Subcutaneous abdominal adipose tissue (tissue), 5 donors: Measurements from ENCODE around the gene SH3PXD2A.

Source experiments
- H3K27ac ChIP-seq: one replicate; pipeline ENCODE4 v1.7.0; 2013; ENCODE audit warnings: low read depth, mild to moderate bottlenecking, inconsistent platforms, low read length, moderate library complexity
- H3K27me3 ChIP-seq, 5 donors: one replicate each; pipeline ENCODE4 v1.7.0; 2013; ENCODE audit warnings: low read length in 5 of 5, inconsistent platforms in 1 of 5; ENCODE audit not compliant: control insufficient read depth in 5 of 5, insufficient read depth in 4 of 5
- H3K36me3 ChIP-seq, 5 donors: one replicate each; pipeline ENCODE4 v1.7.0; 2013; ENCODE audit warnings: low read length in 5 of 5; ENCODE audit not compliant: control insufficient read depth in 5 of 5, insufficient read depth in 5 of 5
- H3K4me1 ChIP-seq, 5 donors: one replicate each; pipeline ENCODE4 v1.7.0; 2013; ENCODE audit warnings: low read length in 5 of 5, mild to moderate bottlenecking in 3 of 5, moderate library complexity in 1 of 5; ENCODE audit not compliant: control insufficient read depth in 5 of 5, insufficient read depth in 5 of 5
- H3K4me3 ChIP-seq, 5 donors: one replicate each; pipeline ENCODE4 v1.7.0; 2013; ENCODE audit warnings: low read length in 5 of 5, low read depth in 1 of 5
- H3K9ac ChIP-seq, 5 donors: one replicate each; pipeline ENCODE4 v1.7.0; 2013; ENCODE audit warnings: low read length in 5 of 5, mild to moderate bottlenecking in 4 of 5, moderate library complexity in 3 of 5
- H3K9me3 ChIP-seq, 5 donors: one replicate each; pipeline ENCODE4 v1.7.0; 2013; ENCODE audit warnings: low read length in 5 of 5; ENCODE audit not compliant: control insufficient read depth in 5 of 5
- donor health status: healthy.
- donor health status: healthy.
- donor health status: healthy.
- donor health status: healthy.
- donor health status: healthy.

Gene SH3PXD2A

DNA sequence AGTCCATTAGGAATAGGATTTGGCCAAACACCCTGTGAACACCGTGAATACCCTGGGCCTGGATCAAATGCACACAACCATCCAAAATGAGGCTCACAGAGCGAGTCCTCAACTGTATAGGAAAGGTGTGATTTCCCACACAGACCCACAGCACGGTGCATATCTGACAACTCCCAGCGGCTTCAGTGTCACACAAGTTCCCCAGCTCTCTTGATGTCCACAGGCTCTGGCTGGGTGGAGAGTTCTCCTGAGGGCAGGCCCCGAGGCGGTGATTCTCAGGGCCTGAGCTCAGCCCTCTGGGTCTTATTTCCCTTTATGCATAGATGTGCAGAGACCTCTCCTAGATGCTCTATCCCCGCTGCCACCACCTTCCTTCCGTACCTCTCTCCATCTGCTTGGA lies 64.1 kb downstream of the SH3PXD2A start:
- Histone ChIP-seq H3K4me3 (no peak overlapping the region), H3K4me1 (peaks cover 0 to 17% (median 12%) of the 10 kb centered on the region in 5 donors), H3K9me3 (no peaks in the 10 kb centered on the region), H3K9ac (no peak overlapping the region), H3K27ac (no peak overlapping the region), H3K27me3 (peaks cover 0 to 8% (median 0%) of the 10 kb centered on the region in 5 donors), H3K36me3 (peaks cover 0 to 4% (median 0%) of the 10 kb centered on the region in 5 donors)

DNA sequence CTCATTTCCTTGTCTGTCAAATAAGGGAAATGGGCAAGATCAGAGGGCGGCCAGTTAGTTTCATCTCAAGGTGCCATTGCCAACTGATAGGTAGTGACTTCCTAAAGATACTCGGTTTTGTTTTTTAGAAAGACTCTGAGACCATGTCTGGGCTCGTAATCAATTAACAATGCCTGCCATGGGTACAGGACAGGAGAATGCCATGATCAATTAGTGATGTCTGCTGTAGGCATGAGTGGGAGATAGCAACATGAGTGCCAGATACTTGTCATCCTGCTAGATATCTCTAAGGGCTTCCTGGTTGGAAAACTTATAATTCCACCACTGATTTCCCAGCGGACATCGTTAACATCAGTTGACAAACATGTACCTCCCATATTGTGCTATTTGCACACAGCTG lies 64.8 kb downstream of the SH3PXD2A start:
- peaks cover 0 to 8% (median 0%) of the 10 kb centered on the region in 5 donors for H3K27me3 ChIP-seq
- H3K27ac ChIP-seq = no peak overlapping the region
- peaks cover 0 to 17% (median 12%) of the 10 kb centered on the region in 5 donors for H3K4me1 ChIP-seq
- no peak overlapping the region for H3K9ac ChIP-seq
- no peaks in the 10 kb centered on the region for H3K9me3 ChIP-seq
- no peak overlapping the region for H3K4me3 ChIP-seq
- peaks cover 0 to 4% (median 0%) of the 10 kb centered on the region in 5 donors for H3K36me3 ChIP-seq

DNA sequence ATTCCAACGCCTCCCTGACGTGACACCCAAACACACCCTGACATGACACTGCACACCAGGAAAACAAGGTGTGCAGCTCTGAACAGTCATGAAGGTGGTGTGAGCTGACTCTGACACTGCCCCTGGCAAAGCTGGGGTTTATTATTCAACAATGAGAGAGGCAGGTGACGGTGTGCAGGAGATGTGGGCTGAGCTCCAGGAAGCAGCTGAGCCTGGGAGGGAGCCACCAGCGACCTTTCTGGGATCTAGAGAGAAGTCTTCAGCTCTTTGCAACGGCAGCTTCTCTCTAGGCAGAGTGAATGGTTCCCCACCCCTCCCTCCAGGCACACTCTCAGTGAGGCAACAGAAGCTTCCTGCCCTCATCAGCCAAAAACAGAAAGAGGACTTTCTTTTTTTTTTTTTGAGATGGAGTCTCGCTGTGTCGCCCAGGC lies 65.6 kb downstream of the SH3PXD2A start:
- Histone ChIP-seq H3K36me3 (peaks cover 0 to 4% (median 0%) of the 10 kb centered on the region in 5 donors), H3K27ac (no peak overlapping the region), H3K4me3 (no peak overlapping the region), H3K27me3 (peaks cover 0 to 8% (median 4%) of the 10 kb centered on the region in 5 donors), H3K4me1 (peaks cover 0 to 17% (median 12%) of the 10 kb centered on the region in 5 donors), H3K9ac (no peak overlapping the region), H3K9me3 (no peaks in the 10 kb centered on the region)

DNA sequence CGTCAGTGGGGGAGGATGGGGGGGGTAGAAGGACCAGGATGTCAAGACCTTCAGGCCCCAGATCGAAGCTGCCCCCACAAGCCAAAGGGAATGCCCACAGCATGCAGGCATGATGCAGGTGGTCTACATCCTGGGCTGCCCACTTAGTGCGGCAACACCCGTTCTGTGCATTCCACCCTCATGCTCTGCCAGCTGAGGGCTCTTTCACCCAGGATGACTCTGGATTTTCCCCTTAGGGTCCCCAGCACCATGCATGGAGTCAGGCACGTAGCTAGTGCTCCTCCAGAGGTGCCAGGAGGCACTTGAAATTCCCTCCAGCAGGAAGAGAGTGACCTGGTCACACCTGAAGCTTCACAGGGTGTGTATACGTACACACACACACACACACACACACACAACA lies 66.2 kb downstream of the SH3PXD2A start:
- no peak overlapping the region for H3K27ac ChIP-seq

DNA sequence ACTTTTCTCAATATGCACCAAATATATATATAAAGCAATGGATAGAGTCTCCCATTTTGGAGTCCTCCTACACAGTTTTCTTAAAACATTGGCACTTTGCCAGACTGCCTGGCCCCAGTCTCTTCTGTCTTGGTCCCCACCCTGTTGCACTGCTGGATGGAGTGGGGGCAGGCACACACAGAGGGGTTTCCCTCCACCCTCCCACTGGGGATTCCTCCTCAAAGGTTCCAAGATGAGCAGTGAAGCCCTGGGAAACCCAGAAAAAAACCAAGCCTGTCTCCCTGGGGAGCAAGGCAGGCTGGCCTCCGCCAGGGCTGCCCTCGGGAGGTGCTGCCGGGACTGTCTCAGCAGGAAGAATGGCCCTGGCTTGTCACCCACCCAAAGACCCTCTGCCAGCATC lies 68.0 kb downstream of the SH3PXD2A start:
- Histone ChIP-seq H3K9ac (no peak overlapping the region), H3K9me3 (no peaks in the 10 kb centered on the region), H3K27me3 (peaks cover 0 to 11% (median 4%) of the 10 kb centered on the region in 5 donors), H3K27ac (no peak overlapping the region), H3K4me1 (peaks cover 0 to 8% (median 3%) of the 10 kb centered on the region in 5 donors), H3K36me3 (peaks cover 0 to 4% (median 0%) of the 10 kb centered on the region in 5 donors), H3K4me3 (no peak overlapping the region)

More for the DNA sequence above, 66.2 kb downstream of the SH3PXD2A start:
- Histone ChIP-seq H3K4me3 (no peak overlapping the region), H3K27me3 (peaks cover 0 to 8% (median 4%) of the 10 kb centered on the region in 5 donors), H3K9ac (no peak overlapping the region), H3K36me3 (peaks cover 0 to 4% (median 0%) of the 10 kb centered on the region in 5 donors), H3K9me3 (no peaks in the 10 kb centered on the region), H3K4me1 (peaks cover 0 to 12% (median 6%) of the 10 kb centered on the region in 5 donors)

DNA sequence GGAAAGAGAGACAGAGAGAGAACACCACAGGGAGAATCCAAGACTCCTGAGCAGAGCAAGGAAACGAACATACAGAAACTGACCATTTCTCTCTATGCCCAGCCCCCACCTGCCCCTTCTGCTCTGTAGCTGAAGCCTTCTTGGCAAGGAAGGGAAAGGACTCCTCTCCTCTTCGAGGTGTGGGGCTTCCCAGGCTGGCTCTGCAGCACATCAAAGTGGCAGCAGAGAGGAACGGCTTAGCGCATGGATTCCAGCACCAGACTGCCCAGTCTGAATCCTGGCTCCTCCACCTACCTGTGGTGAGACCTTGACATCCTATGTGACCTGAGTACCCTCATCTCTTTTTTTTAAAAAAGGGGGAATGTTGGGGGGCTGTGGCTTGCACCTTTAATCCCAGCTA lies 69.4 kb downstream of the SH3PXD2A start:
- H3K9ac ChIP-seq = no peak overlapping the region
- no peak overlapping the region for H3K27ac ChIP-seq
- peaks cover 0 to 8% (median 3%) of the 10 kb centered on the region in 5 donors for H3K4me1 ChIP-seq
- H3K4me3 ChIP-seq = no peak overlapping the region
- peaks cover 0 to 11% (median 4%) of the 10 kb centered on the region in 5 donors for H3K27me3 ChIP-seq
- no peaks in the 10 kb centered on the region for H3K9me3 ChIP-seq
- peaks cover 0 to 1% (median 0%) of the 10 kb centered on the region in 5 donors for H3K36me3 ChIP-seq

DNA sequence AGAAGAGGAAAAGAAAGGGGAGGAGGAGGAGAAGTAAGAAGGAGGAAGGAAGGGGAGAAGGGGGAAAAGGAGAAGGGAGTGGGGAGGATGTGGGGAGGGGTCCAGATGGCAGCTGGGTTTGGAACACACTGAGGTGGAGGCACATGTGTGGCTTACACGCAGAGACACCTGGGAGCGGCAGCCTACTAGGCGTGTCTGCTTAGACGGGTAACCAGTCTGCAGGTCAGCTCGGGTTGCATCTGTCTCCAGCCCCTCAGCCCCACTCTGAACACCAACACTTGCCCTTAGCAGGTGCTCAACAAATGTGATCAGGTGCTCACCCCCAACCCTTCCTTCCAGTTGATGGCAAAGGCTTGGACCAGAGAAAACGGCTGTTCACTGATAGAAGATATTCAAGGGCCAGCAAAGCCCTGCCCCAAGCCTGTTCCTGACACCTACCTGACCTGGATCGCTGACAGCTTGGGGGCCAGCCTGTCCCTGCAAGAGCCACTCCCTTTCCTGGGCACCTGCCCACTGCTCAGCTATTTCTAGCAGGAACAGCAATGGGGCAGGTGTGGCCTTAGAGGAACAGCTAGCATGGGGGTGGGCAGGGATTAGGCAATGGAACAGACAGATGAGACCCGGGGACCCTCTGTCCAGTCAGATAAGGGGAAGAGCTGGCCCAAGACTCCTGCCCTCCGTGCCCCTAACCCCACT lies 70.5 kb downstream of the SH3PXD2A start:
- Histone ChIP-seq H3K4me1 (peaks cover 2 to 12% (median 6%) of the 10 kb centered on the region in 5 donors), H3K27ac (no peak overlapping the region), H3K9me3 (no peaks in the 10 kb centered on the region), H3K9ac (no peak overlapping the region), H3K36me3 (peaks cover 0 to 5% (median 0%) of the 10 kb centered on the region in 5 donors), H3K4me3 (no peak overlapping the region), H3K27me3 (peaks cover 0 to 11% (median 4%) of the 10 kb centered on the region in 5 donors)

DNA sequence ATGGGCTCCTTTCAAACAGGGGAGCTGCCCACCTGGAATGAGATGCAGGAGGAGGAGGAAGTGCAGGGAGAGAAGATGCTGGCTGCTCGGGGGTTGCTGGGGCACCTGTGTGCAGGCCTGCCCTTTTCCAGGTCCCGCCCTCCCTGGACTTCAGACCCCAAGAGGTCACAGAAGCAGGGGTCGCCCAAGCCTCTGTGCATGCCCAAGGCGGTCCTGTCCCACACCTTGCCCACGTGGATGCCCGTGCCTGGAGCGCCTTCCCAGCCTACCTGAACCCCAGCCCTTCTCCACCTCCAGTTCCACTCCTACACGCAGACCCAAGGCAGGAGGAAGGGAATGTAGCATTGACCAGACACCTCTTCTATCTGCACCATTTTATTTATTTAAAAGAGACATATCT lies 71.3 kb downstream of the SH3PXD2A start:
- Histone ChIP-seq H3K4me3 (no peak overlapping the region), H3K36me3 (peaks cover 0 to 5% (median 0%) of the 10 kb centered on the region in 5 donors), H3K9me3 (no peaks in the 10 kb centered on the region), H3K4me1 (peaks cover 4 to 16% (median 10%) of the 10 kb centered on the region in 5 donors), H3K9ac (no peak overlapping the region), H3K27me3 (peaks cover 0 to 8% (median under 1%) of the 10 kb centered on the region in 5 donors), H3K27ac (no peak overlapping the region)

DNA sequence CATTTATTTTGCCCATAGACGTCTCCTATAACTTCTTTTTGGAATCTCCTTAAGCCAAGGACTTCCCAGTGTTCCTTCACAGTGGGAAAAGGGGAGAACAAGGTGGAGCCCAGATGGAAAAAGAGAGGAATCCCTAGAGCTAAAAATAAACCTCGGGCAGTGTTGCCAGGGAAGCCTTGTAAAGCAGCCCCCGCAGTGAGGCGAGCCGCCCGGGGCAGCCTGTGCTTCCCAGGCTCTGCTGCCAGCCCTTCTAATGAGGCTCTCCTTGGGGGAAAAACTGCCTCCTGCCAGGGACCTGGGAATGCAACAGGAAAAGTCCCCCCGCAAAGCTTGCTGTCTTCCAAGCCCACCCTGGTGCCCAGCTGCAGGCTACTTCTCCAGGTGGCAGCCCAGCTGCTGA lies 71.7 kb downstream of the SH3PXD2A start:
- Histone ChIP-seq H3K4me3 (no peak overlapping the region), H3K36me3 (peaks cover 0 to 5% (median 0%) of the 10 kb centered on the region in 5 donors), H3K27me3 (peaks cover 0 to 6% (median 0%) of the 10 kb centered on the region in 5 donors), H3K9me3 (no peaks in the 10 kb centered on the region), H3K4me1 (peaks cover 4 to 20% (median 11%) of the 10 kb centered on the region in 5 donors), H3K27ac (no peak overlapping the region), H3K9ac (no peak overlapping the region)

DNA sequence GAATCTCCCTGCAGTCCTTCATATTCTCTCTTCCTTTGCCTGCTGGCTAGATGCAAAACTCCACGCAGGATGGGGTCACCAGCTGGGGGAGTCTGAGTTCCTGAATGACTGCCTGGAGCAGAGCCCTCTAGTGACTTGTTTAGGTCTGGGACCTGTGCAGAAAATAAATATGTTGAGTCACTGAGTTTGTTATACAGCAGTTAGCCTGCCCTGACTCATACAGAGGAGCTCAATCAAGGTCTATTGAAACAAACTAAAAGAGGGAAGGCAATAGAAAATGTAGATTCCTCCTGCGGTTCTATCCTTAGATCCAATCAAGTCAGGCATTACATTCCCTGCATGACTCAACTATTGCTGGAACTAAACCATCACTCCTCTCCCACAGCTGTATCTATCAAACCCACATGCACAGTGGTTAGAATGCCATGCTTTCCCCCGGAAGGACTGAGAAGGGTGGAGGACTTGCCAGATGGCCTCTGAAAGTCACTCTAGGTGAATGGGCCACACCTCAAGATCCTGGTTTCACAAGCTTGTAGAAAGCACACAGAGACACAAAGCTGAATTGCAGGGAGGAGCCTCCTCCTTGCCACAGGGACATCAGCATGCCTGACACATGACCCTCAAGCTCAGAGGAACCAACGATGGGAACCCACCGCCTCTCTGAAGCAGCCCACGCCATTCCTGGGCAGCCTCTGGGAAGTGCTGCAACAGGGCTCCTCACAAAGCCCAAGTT lies 73.9 kb downstream of the SH3PXD2A start:
- no peak overlapping the region for H3K27ac ChIP-seq

More for the DNA sequence above, 73.9 kb downstream of the SH3PXD2A start:
- H3K4me3 ChIP-seq = no peak overlapping the region
- H3K9me3 ChIP-seq = no peaks in the 10 kb centered on the region
- H3K4me1 ChIP-seq = peaks cover 4 to 29% (median 20%) of the 10 kb centered on the region in 5 donors
- peaks cover 0 to 4% (median 0%) of the 10 kb centered on the region in 5 donors for H3K27me3 ChIP-seq
- no peak overlapping the region for H3K9ac ChIP-seq
- H3K36me3 ChIP-seq = peaks cover 0 to 5% (median 0%) of the 10 kb centered on the region in 5 donors
